Activated naive CD8-positive, alpha-beta T cell treated with anti-CD3 and anti-CD28 coated beads for 36 hours (primary cell): Measurements from ENCODE around the gene PTPRH. TPM values are rescaled to one million over a fixed set of nuclear protein-coding genes. Genes with fewer than 3 reads are reported as not detected.

ENCODE experiments used
- DNase-seq: peaks from one replicate; pipeline ENCODE4 v3.0.0; 2021
- H3K27ac Mint-ChIP-seq: one replicate; pipeline ENCODE4 v1.8.0; 2022; ENCODE audit warnings: mild to moderate bottlenecking, moderate library complexity, mixed read lengths
- H3K27me3 Mint-ChIP-seq: one replicate; pipeline ENCODE4 v1.8.0; 2022; ENCODE audit warnings: mild to moderate bottlenecking, mixed read lengths
- H3K36me3 Mint-ChIP-seq: one replicate; pipeline ENCODE4 v1.8.0; 2021; ENCODE audit warnings: mild to moderate bottlenecking, mixed read lengths
- H3K4me1 Mint-ChIP-seq: one replicate; pipeline ENCODE4 v1.8.0; 2021; ENCODE audit warnings: mixed read lengths
- H3K4me3 Mint-ChIP-seq: one replicate; pipeline ENCODE4 v1.8.0; 2022; ENCODE audit warnings: mild to moderate bottlenecking, moderate library complexity, mixed read lengths
- H3K9me3 Mint-ChIP-seq: one replicate; pipeline ENCODE4 v1.8.0; 2022; ENCODE audit warnings: mixed read lengths
- total RNA-seq, 2 experiments: library from RNA; stranded (reverse); gene quantifications; one replicate each; pipeline ENCODE4 v1.2.3, GENCODE V29; 2021

Gene PTPRH
- total RNA-seq, 2 experiments from 2014 or later, result not detected

DNA sequence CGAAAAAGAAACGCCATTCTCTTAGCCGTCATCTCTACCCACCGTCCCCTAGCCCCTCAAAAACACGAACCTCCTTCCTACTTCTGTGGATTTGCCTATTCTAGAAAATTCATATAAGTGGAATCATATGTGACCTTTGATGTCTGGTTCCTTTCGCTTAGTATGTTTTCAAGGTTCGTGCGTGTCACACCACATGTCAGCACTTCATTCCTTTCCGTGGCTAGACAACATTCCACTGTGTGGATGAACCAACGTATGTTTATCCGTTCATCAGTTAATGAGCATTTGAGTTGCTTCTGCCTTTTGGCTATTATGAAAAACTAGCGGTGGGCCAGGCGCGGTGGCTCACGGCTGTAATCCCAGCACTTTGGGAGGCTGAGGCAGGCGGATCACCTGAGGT is 77.9 kb downstream of the PTPRH start:
- peaks cover 2% of the 10 kb centered on the region for H3K4me1 Mint-ChIP-seq
- H3K27ac Mint-ChIP-seq, result no peak overlapping the region
- no peaks in the 10 kb centered on the region for H3K36me3 Mint-ChIP-seq
- H3K4me3 Mint-ChIP-seq, result no peak overlapping the region
- H3K9me3 Mint-ChIP-seq, result no peaks in the 10 kb centered on the region
- DNase-seq, result no peak
- peaks cover 70% of the 10 kb centered on the region for H3K27me3 Mint-ChIP-seq

Other genes with a start within 250 kb of the PTPRH start
- 10 to 100 TPM; 19.9 to 20.8 TPM for gene NLRP2, start 243.1 kb downstream of the PTPRH start, total RNA-seq
- not detected for gene GP6, start 171.2 kb downstream of the PTPRH start, total RNA-seq
- gene RDH13, start 146.4 kb downstream of the PTPRH start, total RNA-seq, result 10 to 100 TPM; 21.7 to 24.0 TPM
- gene EPS8L1, start 133.6 kb downstream of the PTPRH start, total RNA-seq, result 1 to 10 TPM; 1.3 to 1.5 TPM
- gene PPP1R12C, start 91.9 kb downstream of the PTPRH start, total RNA-seq, result 10 to 100 TPM; 67.2 to 73.5 TPM
- gene TNNT1, start 60.3 kb downstream of the PTPRH start, total RNA-seq, result not detected
- gene TNNI3, start 51.8 kb downstream of the PTPRH start, total RNA-seq, result under 1 TPM in 1 of 2 experiments, not detected in 1; 0.25 TPM
- gene DNAAF3, start 42.9 kb downstream of the PTPRH start, total RNA-seq, result not detected
- gene SYT5, start 29.2 kb downstream of the PTPRH start, total RNA-seq, result not detected
- 1 to 10 TPM; 7.3 to 7.9 TPM for gene TMEM86B, start 19.3 kb upstream of the PTPRH start, total RNA-seq
- 100 to 1,000 TPM; 226 to 227 TPM for gene PPP6R1, start 49.5 kb upstream of the PTPRH start, total RNA-seq
- 10 to 100 TPM; 68.0 to 69.7 TPM for gene HSPBP1, start 70.6 kb upstream of the PTPRH start, total RNA-seq
- 1 to 10 TPM; 5.6 to 6.4 TPM for gene BRSK1, start 74.5 kb upstream of the PTPRH start, total RNA-seq
- not detected for gene TMEM150B, start 115.8 kb upstream of the PTPRH start, total RNA-seq
- 10 to 100 TPM; 14.9 to 15.4 TPM for gene KMT5C, start 130.4 kb upstream of the PTPRH start, total RNA-seq
- gene COX6B2, start 145.2 kb upstream of the PTPRH start, total RNA-seq, result not detected
- gene GARIN5B, start 153.8 kb upstream of the PTPRH start, total RNA-seq, result not detected
- not detected for gene IL11, start 161.0 kb upstream of the PTPRH start, total RNA-seq
- gene TMEM190, start 167.3 kb upstream of the PTPRH start, total RNA-seq, result not detected
- 10 to 100 TPM; 10.1 to 10.8 TPM for gene TMEM238, start 174.8 kb upstream of the PTPRH start, total RNA-seq
- 1,000 to 10,000 TPM; 2,585 to 2,613 TPM for gene RPL28, start 176.4 kb upstream of the PTPRH start, total RNA-seq
- gene UBE2S, start 198.3 kb upstream of the PTPRH start, total RNA-seq, result 100 to 1,000 TPM; 323 to 325 TPM
- not detected for gene SHISA7, start 233.8 kb upstream of the PTPRH start, total RNA-seq